Activated CD4-positive, alpha-beta T cell treated with anti-CD3 and anti-CD28 coated beads, Interleukin-10, Interleukin-2, amounts not matched to agents 100 ng/mL and 50 ng/mL, durations not matched to agents 16 hours and 8 hours (primary cell): ENCODE measurements around the gene SERHL2.
A peak's percentile ranks its signal among the peaks of the same experiment; 100 is the strongest.
"Not testable (repeated sequence)": the region's sequence is repeated elsewhere in the genome, so short reads cannot be mapped to it uniquely, and the experiment has no call there.

ENCODE experiments used
- DNase-seq: peaks from one replicate; pipeline ENCODE4 v3.0.0-alpha.2; 2020

The SERHL2 gene

GRCh38 chr22:42553475-42554361, at the start of gene SERHL2:
Gene SERHL2, plus strand, starts transcription at chr22:42553956. Its CDS starts 65 bp downstream, at chr22:42554021.
- DNase-seq = peak; percentile 84

- not testable (repeated sequence) for DNase-seq
These were observed 45.3 kb upstream of the SERHL2 start for GRCh38 chr22:42508327-42508974.

- DNase-seq = not testable (repeated sequence)
These were observed 44.8 kb upstream of the SERHL2 start for GRCh38 chr22:42508975-42509364.

GRCh38 chr22:42509548-42509947, 44.2 kb upstream of the SERHL2 start:
- no peak for DNase-seq

- no peak for DNase-seq
These were observed 42.3 kb upstream of the SERHL2 start for GRCh38 chr22:42511401-42511891.

GRCh38 chr22:42512273-42512990, 41.3 kb upstream of the SERHL2 start:
- not testable (repeated sequence) for DNase-seq

GRCh38 chr22:42514331-42514730, 39.4 kb upstream of the SERHL2 start:
- DNase-seq = not testable (repeated sequence)

- not testable (repeated sequence) for DNase-seq
These were observed 38.5 kb upstream of the SERHL2 start for GRCh38 chr22:42515304-42515703.

GRCh38 chr22:42515896-42516295, 37.9 kb upstream of the SERHL2 start:
- DNase-seq = no peak

GRCh38 chr22:42517103-42517502, 36.7 kb upstream of the SERHL2 start:
- not testable (repeated sequence) for DNase-seq

- not testable (repeated sequence) for DNase-seq
These were observed 34.9 kb upstream of the SERHL2 start for GRCh38 chr22:42518638-42519524.

GRCh38 chr22:42519525-42520401, 34.0 kb upstream of the SERHL2 start, which contains the start of gene RRP7A:
Gene RRP7A, minus strand, starts transcription at chr22:42519796. Its CDS starts 10 bp downstream, at chr22:42519786.
- DNase-seq = peak; percentile 89

GRCh38 chr22:42521228-42521546, 32.6 kb upstream of the SERHL2 start:
- DNase-seq = no peak

GRCh38 chr22:42522546-42522945, 31.2 kb upstream of the SERHL2 start:
- DNase-seq = no peak

- no peak for DNase-seq
These were observed 25.0 kb upstream of the SERHL2 start for GRCh38 chr22:42528591-42529307.

GRCh38 chr22:42529435-42529834, 24.3 kb upstream of the SERHL2 start:
- not testable (repeated sequence) for DNase-seq

GRCh38 chr22:42531401-42532084, 22.2 kb upstream of the SERHL2 start:
- DNase-seq = not testable (repeated sequence)

GRCh38 chr22:42533638-42533977, 20.1 kb upstream of the SERHL2 start:
- DNase-seq = no peak

GRCh38 chr22:42535082-42535731, 18.5 kb upstream of the SERHL2 start:
- not testable (repeated sequence) for DNase-seq
